OCI-LY7 (cell line): Measurements from ENCODE around the gene TFIP11.

Experiments used
- EZH2phosphoT487 ChIP-seq: fragments of 200-600 bp; sonication (generic); IDR thresholded peaks from 2 replicates; pipeline ENCODE4 v1.6.1; 2018; ENCODE audit warnings: low read depth, borderline replicate concordance, mild to moderate bottlenecking, mixed run types, antibody characterized with exemption, low read length, moderate library complexity, mixed read lengths
- TF ChIP-seq, protein P1 (sequence below): fragments of 200-600 bp; sonication (generic); conservative IDR thresholded peaks from 2 replicates; pipeline ENCODE4 v1.5.1; 2014; ENCODE audit warnings: mild to moderate bottlenecking, antibody characterized with exemption, low read length, moderate library complexity, mixed read lengths

DNA sequence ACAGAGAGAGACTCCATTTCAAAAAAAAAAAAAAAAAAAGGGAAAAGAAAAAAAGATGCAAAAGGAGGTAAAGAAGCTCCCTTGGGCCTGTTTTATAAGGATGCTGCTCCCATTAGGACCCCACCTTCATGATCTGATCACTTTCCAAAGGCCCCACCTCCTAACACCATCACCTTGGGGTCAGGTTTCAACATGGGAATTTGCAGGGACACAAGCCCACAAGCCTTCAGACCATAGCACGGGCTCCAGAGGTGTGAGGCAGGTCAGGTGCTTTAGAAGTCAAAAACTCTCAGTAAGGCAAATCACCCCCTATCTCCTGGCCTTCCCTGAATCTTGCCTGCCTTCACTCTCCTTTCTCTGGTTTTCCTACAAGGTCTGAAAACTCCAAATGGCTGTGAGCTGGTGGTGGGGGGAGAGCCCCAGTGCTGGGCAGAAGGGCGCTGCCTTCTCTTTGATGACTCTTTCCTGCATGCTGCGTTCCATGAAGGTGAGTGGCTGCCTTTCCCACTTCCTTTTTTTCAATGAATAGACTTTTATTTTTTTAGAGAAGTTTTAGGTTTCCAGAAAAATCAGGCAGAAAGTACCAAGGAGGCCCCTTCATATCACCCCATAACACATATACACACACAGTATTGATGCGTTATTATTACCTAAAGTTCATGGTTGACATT is 70.1 kb downstream of the TFIP11 start:
- TF ChIP-seq, protein P1, sequence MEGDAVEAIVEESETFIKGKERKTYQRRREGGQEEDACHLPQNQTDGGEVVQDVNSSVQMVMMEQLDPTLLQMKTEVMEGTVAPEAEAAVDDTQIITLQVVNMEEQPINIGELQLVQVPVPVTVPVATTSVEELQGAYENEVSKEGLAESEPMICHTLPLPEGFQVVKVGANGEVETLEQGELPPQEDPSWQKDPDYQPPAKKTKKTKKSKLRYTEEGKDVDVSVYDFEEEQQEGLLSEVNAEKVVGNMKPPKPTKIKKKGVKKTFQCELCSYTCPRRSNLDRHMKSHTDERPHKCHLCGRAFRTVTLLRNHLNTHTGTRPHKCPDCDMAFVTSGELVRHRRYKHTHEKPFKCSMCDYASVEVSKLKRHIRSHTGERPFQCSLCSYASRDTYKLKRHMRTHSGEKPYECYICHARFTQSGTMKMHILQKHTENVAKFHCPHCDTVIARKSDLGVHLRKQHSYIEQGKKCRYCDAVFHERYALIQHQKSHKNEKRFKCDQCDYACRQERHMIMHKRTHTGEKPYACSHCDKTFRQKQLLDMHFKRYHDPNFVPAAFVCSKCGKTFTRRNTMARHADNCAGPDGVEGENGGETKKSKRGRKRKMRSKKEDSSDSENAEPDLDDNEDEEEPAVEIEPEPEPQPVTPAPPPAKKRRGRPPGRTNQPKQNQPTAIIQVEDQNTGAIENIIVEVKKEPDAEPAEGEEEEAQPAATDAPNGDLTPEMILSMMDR, result no peak
- TF ChIP-seq EZH2phosphoT487, result no peak
